H1 (cell line): ENCODE measurements around the gene SIM2. TPM values are rescaled to one million over a fixed set of nuclear protein-coding genes. Genes with fewer than 3 reads are reported as not detected.

Experiments
- NANOG ChIP-seq: IDR thresholded peaks from 2 replicates; pipeline ENCODE4 v1.6.1; 2011; ENCODE audit warnings: low read length, low read depth, mild to moderate bottlenecking, inconsistent platforms; ENCODE audit not compliant: insufficient read depth, poor library complexity, severe bottlenecking
- RAD21 ChIP-seq, 2 experiments: IDR thresholded peaks in 1 of 2; conservative IDR thresholded peaks in 1 of 2; 2 replicates each; pipeline ENCODE4 v1.6.1; 2011; ENCODE audit warnings: low read depth in 2 of 2, low read length in 2 of 2, improper control_type of control experiment in 1 of 2, inconsistent platforms in 1 of 2, mild to moderate bottlenecking in 1 of 2, moderate library complexity in 1 of 2
- RBBP5 ChIP-seq: IDR thresholded peaks from 2 replicates; pipeline ENCODE4 v1.7.1; 2012; ENCODE audit warnings: low read depth, mild to moderate bottlenecking, inconsistent platforms, low read length, moderate library complexity, borderline replicate concordance
- polyA plus RNA-seq, 7 experiments: library from polyadenylated mRNA; depleted of rRNA in 3 of 7; stranded (reverse) in 5 of 7; unstranded in 2 of 7; fragments of >200 nt in 5 of 7; fragments of 200-250 nt in 2 of 7; gene quantifications; 1 replicate in 5 of 7; 2 replicates in 1 of 7; 4 replicates in 1 of 7; pipeline versions ENCODE4 v1.2.1 to v1.2.3, GENCODE V29; 2011 to 2013; ENCODE audit warnings: missing spikeins in 2 of 7, mixed read lengths in 2 of 7
- total RNA-seq: library from RNA; stranded (reverse); fragmentation: NEBNext Ultra II Directional; extraction: Animal tissue kit (Norgen Biotek cat#: 25700); gene quantifications from 2 replicates; pipeline ENCODE4 v1.2.1, GENCODE V29; 2021

SIM2 gene
- total and polyA plus RNA-seq, 2 of the 8 experiments (the other 6 are each of a cell fraction or from before 2014, with no cell fraction given) = 0.05 to 0.26 TPM

DNA sequence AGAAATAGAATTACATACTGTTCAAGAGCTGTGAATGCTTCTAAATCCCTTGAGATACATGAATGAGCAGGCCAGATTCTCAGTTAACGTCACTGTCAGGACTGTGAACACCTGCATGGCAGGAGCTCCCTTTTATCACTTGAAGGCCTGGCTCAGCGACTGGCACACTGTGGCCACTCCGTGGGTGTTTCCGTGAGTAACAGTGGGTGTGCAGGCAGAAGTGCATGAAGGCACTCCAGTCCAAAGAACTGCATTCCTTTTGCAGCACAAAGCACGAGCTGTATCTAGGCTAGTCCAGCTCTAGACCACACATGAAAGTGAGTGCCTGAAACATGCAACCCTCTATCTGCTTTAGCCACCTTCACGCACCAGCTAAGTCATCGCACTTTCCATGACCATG is 9.6 kb upstream of the SIM2 start (continued):
- TF ChIP-seq RBBP5 (no peak), RAD21 (IDR thresholded peaks at IDR 0.05 in 1 of 2, conservative IDR thresholded peaks at IDR 0.05 in 1 of 2; ENCODE audit: low read depth in 2 of 2, low read length in 2 of 2) (no peak), NANOG (no peak)
